ENCODE measurements around the gene SPA17. TPM values are rescaled to one million over a fixed set of nuclear protein-coding genes. Genes with fewer than 3 reads are reported as not detected.

Gene SPA17
- total RNA-seq, 4 donors from 2014 or later, result 1.2 to 7.1 (median 3.3) TPM

- peaks cover 0 to 19% (median 5%) of the 10 kb centered on the region in 4 donors for H3K4me1 ChIP-seq
- H3K27me3 ChIP-seq, result peaks cover 0 to 70% of the 10 kb centered on the region in 2 donors
- DNase-seq (ENCODE audit: low spot score in 2 of 2), result no peak
- TF ChIP-seq POLR2A (IDR thresholded peaks at IDR 0.05) (no peak), CTCF (IDR thresholded peaks at IDR 0.05) (no peak), EP300 (IDR thresholded peaks at IDR 0.05) (no peak)
- WGBS, 2 donors, result 38 to 46% methylated on average over 7 of the region's 7 CpGs
- no peaks in the 10 kb centered on the region for H3K9me3 ChIP-seq
- H3K27ac ChIP-seq, result no peak overlapping the region
- peak overlapping the region in 1 of 4 donors; percentile 49 for H3K4me3 ChIP-seq
- H3K36me3 ChIP-seq, result no peaks in the 10 kb centered on the region
Observed at GRCh38 chr11:124717421-124717785, 43.7 kb downstream of the SPA17 start.

GRCh38 chr11:124717786-124718651, 44.3 kb downstream of the SPA17 start:
- TF ChIP-seq CTCF (IDR thresholded peaks at IDR 0.05) (no peak), EP300 (IDR thresholded peaks at IDR 0.05) (no peak)

GRCh38 chr11:124718801-124719200, 45.1 kb downstream of the SPA17 start:
- TF ChIP-seq EP300 (IDR thresholded peaks at IDR 0.05), result no peak
- no peak for TF ChIP-seq CTCF (IDR thresholded peaks at IDR 0.05)
- TF ChIP-seq POLR2A (IDR thresholded peaks at IDR 0.05), result no peak
- Histone ChIP-seq H3K27me3 (peaks cover 0 to 83% of the 10 kb centered on the region in 2 donors), H3K36me3 (no peaks in the 10 kb centered on the region), H3K27ac (no peak overlapping the region), H3K4me1 (peaks cover 0 to 19% (median 5%) of the 10 kb centered on the region in 4 donors), H3K9me3 (no peaks in the 10 kb centered on the region), H3K4me3 (no peak overlapping the region)
- no peak for DNase-seq (ENCODE audit: low spot score in 2 of 2)
- WGBS, 2 donors, result 31 to 39% methylated on average over 12 to 14 of the region's 14 CpGs

More at GRCh38 chr11:124717786-124718651, 44.3 kb downstream of the SPA17 start:
- Histone ChIP-seq H3K27ac (no peak overlapping the region), H3K36me3 (no peaks in the 10 kb centered on the region), H3K9me3 (no peaks in the 10 kb centered on the region), H3K27me3 (peaks cover 0 to 76% of the 10 kb centered on the region in 2 donors), H3K4me1 (peaks cover 0 to 19% (median 5%) of the 10 kb centered on the region in 4 donors), H3K4me3 (peak overlapping the region; percentile 11 to 49 (median 25))
- WGBS, 2 donors, result 1 to 2% methylated on average over 45 of the region's 45 CpGs
- no peak for DNase-seq (ENCODE audit: low spot score in 2 of 2)

- no peak overlapping the region for H3K27ac ChIP-seq
- TF ChIP-seq EP300 (IDR thresholded peaks at IDR 0.05) (no peak), POLR2A (IDR thresholded peaks at IDR 0.05) (no peak), CTCF (IDR thresholded peaks at IDR 0.05) (no peak)
- 26 to 38% methylated on average over 2 of the region's 2 CpGs for WGBS, 2 donors
- H3K9me3 ChIP-seq, result no peaks in the 10 kb centered on the region
- no peak for DNase-seq (ENCODE audit: low spot score in 2 of 2)
- peaks cover 0 to 19% (median 5%) of the 10 kb centered on the region in 4 donors for H3K4me1 ChIP-seq
- H3K36me3 ChIP-seq, result no peaks in the 10 kb centered on the region
- peaks cover 0 to 90% of the 10 kb centered on the region in 2 donors for H3K27me3 ChIP-seq
- no peak overlapping the region for H3K4me3 ChIP-seq
Observed at GRCh38 chr11:124719534-124719933, 45.8 kb downstream of the SPA17 start.

GRCh38 chr11:124722176-124722575, 48.5 kb downstream of the SPA17 start:
- no peak for DNase-seq (ENCODE audit: low spot score in 2 of 2)
- Histone ChIP-seq H3K9me3 (no peaks in the 10 kb centered on the region), H3K36me3 (no peaks in the 10 kb centered on the region), H3K27ac (no peak overlapping the region), H3K27me3 (peaks cover 0 to 93% of the 10 kb centered on the region in 2 donors), H3K4me1 (peaks cover 0 to 27% (median 5%) of the 10 kb centered on the region in 4 donors), H3K4me3 (no peak overlapping the region)
- WGBS, 2 donors, result 18 to 51% methylated on average over 6 of the region's 6 CpGs
- TF ChIP-seq POLR2A (IDR thresholded peaks at IDR 0.05), result no peak
- TF ChIP-seq CTCF (IDR thresholded peaks at IDR 0.05), result no peak
- no peak for TF ChIP-seq EP300 (IDR thresholded peaks at IDR 0.05)

All from tibial nerve (tissue), 4 donors.